GM18907 (cell line): Measurements from ENCODE around the gene CTIF.

ENCODE experiments used
- ATAC-seq: cut with Tn5 transposase; IDR thresholded peaks from one replicate; pipeline ENCODE4 v1.9.1; 2021; ENCODE audit warnings: mild to moderate bottlenecking, moderate library complexity; ENCODE audit not compliant: unreplicated experiment

Gene CTIF

DNA sequence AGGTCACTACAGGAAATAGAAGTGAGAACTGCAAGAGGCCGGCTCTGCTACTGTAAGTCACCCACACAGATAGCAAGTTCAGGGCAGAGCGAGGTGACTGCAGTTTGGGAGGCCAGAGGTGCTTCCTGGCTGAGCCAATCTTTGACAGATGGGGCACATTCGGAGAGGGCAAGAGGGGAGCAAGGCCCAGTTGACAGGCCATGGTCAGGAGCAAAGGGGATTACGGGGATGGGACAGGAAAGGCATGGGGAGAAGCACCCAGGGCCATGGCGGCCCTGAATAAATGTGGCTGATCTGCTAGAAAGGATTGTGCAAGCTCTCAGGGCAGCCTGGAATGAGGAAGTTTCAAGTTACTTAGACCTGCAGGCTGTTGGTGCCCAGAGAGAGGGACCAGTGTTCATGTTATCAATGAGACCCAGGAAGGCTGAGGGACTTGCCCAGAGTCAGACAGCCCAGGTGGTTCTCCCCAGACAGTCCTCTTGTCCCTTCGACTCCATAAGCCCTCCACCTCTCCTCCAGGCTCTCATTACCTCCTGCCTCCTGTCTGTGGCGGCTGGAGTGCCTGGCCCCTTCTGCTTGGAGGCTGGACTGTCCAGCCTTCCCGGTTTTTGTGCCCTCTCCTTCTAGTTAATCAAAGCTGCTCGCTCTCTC lies 123.3 kb downstream of the CTIF start:
- no peak for ATAC-seq

DNA sequence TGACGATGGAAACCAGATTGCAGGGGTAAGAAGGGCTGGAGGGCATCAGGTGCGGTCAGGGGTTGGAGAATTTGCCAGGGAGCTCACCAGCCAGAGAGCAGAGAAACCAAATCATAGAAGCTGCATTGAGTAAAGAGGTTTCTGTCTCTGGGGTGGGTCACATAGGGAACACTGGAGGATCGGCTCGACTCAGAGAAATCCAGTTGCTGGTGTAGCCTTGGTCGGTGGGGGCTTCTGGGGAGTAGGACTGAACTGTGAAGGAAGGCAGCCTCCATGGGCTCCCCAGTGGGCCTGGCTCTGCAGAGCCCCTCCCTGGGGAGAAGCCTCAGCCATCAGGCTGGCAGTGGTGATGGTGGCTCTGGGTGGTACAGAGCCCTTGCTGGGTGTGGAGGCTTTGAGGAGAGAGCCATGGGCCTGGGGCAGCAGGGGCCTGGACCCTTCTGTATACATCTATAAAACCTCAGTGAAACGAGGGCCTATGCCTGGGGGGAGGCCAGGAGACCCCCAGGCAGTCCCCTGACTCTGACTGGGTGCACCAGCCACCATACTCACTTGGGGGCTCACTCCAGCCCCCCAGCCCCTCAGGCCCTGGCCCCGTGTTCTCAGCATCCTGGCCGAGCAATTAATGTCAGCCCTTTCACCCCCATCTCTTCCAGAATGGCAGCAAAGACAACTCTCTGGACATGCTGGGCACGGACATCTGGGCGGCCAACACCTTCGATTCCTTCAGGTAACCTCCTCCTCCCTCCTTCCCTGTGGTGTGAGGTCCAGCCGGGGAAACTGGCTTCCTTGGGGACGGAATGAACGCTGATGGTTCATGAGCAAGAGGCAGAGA lies 124.5 kb downstream of the CTIF start:
- ATAC-seq, result no peak

DNA sequence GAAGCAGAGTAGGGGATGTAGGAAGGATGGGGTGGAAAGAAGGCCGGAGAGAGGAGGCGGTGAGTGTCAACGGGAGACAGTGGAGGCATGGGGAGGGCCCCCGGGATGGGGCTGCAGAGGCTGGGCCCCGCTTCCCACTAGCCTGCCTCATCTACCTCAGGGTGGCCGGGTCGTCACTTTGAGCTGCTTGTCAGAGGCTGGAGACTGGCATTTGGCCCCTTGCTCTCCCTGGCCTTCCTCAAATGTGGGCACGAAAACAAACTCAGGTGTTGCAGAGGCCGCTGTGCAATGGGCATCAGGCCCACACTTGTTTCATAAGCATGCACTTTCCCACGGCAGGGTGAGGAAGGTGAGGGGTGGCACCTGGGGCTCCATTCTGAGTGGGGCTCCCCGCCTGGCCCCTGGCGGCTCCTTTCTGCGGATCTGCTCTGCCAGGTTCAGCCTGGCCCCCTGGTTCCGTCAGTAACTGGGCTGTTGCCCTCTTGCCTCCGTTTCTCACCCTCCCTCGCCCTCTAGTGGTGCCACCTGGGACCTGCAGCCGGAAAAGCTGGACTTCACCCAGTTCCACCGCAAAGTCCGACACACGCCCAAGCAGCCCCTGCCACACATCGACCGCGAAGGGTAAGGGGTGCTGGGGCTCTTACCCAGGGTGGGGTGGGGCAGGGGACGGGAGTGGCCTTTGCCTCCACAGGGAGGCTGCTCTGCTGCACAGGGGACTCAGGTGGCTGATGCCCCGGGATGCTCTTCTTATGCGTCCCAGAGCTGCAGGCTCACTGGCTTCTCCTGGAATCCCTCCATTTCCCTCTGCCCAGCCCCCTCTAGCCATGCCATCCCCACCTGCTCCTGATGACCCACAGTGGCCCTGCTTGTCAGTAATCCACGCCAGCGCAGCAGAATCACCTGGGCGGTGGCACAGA lies 125.4 kb downstream of the CTIF start:
- no peak for ATAC-seq

DNA sequence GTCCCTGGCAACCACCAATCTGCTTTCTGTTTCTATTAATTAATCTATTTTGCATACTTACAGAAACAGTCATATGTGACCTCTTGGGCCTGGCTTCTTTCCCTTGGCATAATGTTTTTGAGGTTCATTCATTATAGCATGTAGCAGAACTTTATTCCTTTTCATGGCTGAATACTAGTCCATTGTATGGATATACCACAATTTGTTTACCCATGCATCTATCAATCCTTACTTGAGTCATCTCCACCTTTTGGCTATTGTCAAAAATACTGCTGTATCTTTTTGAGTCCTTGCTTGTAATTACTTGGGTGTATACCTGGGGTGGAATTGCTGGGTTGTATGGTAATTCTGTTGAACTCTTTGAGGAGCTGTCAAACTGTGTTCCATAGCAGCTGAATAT lies 126.8 kb downstream of the CTIF start:
- ATAC-seq, result no peak

DNA sequence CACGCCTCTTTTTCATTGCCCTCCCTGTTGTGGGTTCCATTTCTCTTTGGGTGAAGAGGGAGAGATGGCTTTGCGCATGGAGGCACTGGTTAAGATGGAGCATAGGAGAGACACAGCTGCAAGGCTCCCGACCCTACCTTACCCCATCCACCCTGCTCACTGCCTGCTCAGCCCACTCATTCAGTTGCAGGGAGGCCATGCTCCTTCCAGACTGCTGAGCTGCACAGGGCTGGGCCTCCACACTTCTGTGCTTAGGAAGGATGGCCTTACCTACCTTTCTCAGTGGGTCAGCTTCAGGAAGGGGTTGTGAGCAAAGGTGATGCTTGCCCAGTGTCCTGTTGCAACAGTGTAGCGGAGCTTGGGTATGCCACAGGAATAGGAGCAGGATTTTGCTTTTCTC lies 127.8 kb downstream of the CTIF start:
- ATAC-seq, result no peak

DNA sequence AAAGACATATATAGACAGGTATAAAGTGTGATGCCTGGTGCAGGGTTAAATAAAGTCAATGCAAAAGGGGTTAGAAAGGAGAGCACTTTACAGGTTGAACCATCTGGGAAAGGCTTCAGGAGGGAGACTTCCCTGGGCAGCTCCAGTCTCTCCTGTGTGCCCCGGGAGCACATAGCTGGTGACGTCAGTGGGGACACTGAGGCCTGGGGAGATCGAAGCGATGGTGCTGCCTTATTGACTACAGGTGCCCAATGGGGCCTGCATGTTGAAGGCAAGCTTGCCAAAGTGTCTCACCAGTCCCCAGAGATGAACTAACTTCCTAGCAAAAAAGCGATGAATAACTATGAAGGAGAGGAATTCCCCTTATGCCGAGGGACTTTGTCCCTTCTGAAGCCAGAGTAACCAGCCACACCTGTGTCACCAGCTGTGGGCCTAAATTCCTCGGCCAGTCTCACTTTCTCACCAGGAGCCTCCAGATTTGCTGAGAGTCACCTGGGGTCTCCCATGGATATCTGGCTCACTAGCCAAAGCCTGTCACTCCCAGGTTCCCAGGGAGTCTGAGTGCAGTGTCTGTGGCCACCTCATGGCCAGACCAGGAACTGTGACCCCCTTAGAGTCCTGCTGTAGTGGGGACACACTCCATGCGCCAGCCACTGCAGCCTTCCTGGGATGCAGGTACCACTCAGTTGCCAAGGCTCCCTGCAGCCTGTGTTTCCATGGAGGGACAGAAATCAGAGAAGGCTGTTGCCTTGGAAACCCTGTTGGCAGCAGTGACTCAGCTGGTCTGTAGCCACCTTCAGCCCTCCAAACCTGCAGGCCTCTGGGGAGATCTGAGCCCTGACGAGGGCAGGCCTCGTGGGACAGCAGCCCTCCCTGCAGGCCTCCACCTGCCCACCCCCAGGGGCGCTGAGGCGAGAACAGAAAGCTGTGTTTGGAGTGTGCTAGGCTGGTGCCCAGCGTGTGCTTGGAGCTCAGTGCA lies 128.7 kb downstream of the CTIF start:
- ATAC-seq, result no peak

DNA sequence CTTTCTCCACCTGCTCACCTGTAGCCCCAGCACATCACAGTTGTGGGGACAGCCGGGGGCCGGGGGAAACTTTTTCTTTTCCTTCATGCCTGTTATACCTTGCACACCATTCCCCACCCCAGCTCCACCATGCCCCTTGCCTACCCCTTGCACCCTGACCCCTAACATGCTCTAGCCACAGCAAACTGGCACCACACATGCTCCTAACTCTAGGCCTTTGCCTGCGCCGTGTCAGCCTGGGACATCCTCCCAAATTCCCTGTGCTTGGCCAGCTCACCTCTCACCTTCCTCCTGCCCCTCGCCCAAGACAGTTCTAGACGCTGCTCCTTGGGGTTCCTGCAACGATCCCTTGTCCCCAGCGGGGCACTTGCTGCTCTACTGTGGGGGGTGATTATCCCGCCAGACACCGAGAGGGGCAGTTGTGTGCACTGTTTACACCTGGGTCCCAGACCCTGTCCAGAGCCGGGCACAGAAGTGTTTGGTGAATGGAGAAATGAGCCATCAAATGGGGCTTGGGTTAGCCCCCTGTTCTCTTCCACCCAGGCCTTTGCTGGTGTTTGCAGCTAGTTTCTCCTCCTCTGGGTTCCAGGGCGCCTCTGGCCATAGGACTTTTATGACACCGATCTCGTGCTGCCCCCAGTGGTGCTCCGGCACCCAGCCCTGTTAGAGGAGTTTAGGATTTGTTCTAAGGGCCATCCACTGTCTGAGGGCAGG lies 129.8 kb downstream of the CTIF start:
- ATAC-seq, result no peak

DNA sequence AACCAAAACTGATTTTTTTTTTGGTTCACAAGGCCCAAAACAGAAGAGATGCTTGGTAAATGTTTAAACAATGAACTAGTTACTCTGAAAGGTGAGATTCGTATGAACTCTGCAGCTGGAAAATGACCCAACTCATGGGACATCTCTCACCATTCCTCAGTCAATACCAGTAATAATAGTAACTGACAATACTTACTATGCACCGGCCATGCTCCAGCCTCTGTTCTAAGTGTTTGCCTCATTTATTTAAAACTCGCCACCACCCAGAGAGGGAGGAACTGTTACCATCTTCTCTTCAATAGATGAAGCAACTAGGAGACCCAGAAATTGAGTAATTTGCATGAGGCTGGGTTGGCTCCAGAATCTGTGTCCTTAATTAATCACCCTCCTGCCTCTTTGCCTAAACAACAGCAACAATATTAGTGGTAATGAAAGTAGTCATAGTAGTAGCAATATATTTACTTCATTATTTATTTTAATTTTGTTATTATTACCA lies 130.4 kb downstream of the CTIF start:
- ATAC-seq, result no peak

DNA sequence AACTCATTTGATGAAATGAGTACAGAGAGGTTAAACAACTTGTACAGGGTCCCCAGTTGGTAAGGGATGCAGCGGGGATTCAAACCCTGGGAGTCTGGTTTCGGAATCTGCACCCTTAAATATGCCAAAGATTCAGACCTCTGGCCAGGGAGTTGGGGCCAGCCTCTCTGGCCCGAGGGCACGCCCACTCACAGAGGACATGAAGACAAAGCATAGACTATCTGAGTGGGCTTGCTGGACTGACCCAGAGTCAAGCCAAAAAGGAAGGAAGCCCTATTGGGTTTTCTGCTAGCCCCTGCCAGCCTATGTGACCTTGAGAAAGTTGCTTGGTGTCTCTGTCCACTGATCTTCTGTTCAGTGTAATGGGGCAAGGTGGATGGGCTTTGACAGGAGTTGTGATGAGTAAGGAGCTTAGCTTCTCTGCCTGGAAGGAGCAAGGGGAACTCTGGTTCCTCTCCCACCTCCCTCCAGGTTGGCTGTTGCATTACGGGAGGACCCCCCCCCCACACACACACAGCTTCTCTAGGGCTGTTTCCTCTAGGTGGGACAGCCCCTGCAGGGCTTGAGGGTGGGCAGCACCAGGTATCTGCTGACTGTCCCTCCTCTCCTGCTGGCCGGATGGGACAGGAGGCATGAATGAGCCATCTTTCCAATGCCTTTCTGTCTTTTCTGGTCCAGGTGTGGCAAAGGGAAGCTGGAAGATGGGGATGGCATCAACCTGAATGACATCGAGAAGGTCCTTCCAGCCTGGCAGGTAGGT lies 131.3 kb downstream of the CTIF start:
- ATAC-seq, result no peak

DNA sequence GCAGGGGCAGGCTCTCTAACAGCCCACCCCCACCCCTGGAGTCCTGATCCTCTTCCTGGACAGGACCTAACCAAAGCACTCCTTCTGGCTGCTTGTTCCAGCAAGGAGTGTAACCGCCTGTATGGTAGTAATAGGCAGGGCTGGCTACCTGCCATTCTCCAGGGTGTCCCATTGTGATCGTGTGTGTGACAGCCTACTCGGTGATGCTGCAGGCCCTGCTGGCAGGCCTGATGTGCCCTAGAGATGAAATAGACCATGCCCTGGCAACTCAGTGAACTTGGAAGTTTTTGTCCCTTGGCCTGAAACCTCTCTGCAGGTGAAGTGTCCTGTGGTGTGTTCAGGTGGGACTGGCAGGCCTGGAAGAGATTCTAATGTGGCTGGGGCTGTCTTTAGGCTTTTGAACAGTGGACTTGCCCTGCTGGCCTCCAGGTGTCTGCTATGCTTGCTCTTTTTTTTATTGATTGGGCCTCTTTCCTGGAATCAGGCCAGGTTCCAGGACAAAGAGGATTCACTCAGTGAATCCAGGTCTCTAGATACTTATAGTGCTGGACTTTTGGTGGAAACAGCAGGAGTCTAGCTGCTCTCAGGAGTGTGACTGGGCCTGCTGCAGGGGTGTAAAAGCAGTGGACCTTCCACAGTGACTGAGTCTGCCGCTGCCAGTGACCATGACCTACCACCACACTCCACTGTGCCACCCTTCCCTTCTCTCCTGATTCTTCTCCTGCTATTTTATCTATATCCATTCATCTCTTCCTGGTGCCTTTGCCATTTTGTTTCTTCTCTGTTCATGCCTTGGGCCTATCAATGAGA lies 132.1 kb downstream of the CTIF start:
- ATAC-seq, result no peak

DNA sequence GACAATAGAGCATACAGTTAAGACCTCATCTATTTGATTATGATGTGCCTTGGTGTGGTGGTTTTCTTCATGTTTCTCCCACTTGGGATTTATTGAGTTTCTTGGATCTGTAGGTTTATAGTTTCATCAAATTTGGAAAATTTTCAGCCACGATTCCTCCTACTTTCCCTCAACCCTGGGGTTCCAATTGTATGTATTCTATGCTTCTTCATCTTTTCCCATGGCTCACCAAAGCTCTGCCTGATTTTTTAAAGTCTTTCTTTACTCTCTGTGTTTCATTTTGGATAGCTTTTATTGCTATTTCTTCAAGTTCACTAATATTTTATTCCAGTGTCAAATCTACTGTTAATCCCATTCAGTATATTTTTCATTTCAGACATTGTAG lies 132.7 kb downstream of the CTIF start:
- no peak for ATAC-seq

DNA sequence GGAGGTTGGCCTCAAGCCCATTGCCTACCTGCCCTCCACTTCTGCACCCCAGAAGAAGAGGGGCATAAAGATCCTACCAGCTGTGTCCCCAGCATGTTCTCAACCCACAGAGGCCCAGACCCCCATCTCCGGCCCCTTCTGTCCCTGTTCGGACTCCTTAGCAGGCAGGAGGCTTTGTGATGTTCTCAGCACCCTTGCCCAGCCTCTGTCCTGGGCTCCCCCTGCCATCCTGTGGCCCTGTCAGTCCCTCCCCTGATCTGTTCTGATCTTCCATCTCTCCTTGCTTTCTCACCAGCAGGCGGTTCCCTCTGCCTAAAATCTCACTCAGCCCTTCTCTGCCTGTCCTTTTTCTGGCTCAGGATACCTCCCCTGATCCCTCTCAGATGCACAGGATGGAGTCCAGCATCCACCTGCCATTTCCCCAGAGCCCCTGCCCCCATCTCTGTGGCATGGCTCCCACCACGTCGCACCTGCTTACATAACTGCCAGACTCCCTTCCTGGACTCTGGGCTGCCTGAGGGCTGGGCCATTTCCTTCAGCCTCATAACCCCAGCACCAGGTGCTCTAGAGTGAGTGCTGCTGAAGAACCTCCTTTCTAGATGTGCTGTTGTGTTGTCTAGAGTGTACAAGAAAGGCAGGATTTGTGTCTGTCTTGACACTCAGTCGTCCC lies 134.0 kb downstream of the CTIF start:
- ATAC-seq, result no peak

DNA sequence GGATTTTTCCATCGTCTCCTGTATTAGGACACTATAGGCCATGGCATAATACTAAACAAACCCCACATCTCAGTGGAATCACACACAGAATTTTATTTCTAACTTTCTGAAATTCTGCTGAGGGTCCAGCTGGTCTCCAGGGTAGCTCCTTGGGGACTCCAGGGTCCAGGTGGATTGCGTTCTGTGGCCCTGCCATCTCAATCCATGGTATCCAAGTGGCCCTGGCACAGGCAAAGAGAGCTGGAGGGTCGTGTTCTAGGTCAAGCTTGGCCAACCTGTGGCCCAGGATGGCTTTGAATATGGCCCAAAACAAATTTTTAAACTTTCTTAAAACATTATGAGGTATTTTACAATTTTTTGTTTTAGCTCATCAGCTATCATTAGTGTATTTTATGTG lies 134.6 kb downstream of the CTIF start:
- ATAC-seq, result no peak

DNA sequence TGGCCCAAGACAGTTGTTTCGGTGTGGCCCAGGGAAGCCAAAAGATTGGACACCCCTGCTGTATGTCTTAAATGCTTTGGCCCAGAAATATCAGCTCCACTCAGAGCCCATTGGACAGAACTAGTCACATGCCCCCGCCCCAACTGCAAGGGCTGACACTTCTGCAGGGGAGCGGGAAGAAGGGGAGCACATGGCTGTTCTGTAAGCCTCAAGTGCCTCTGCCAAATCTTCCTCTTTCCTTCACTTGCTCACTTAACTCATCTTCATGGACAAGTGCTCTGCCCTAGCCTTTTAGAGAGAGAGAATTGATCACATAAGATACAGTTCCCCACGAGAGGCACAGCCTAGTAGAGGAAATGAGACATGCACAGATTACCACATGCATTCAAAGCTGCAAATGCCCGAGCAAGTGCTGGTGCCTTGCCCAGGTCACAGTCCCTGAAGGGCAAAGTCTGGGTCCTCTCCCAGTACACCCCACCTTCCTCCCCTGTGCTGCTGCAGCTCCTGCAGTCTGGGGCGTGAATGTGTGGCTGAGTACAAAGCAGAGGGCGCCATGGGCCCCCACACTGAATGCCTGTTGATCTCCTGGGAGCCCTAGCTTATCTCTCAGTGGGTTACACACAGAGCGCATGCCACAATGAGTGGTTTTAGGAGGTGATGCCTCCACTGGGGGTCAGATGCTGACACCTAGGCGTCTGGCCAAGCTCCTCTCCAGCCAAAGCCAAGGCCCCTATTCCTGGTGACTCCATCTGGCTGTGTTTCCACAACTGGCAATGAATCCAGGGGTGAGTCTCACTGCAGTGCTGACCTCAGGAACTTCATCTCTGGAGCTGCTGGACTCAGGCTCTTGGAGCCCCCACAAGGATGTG lies 135.3 kb downstream of the CTIF start:
- no peak for ATAC-seq

DNA sequence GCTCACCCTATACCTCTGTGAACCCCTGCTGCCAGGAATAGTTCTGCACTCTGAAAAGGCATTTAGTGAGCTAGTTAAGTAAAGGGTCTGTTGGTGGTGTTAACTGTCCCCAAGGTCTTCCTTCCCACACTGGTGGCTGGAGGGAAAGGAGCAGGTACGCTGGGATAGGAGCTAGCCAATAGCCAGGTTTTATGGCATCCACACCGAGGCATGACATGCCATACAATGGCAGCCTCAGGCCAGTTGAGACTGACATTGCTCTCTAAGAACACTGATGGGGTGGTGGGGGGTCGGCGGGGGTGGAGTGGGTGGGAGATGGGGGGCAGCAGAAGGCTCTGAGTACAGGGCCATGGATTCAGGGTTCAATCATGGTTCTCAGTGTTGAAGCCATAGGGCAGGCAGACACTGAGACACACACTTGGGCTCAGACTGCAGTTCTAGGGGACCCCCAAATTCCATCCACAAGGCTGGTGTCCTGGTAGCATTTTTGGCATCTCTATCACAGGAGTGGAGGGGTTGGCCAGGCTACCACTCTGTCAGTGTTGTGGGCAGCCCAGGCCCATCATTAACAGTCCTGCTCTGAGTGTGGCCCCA lies 136.0 kb downstream of the CTIF start:
- ATAC-seq, result peak; percentile 8

DNA sequence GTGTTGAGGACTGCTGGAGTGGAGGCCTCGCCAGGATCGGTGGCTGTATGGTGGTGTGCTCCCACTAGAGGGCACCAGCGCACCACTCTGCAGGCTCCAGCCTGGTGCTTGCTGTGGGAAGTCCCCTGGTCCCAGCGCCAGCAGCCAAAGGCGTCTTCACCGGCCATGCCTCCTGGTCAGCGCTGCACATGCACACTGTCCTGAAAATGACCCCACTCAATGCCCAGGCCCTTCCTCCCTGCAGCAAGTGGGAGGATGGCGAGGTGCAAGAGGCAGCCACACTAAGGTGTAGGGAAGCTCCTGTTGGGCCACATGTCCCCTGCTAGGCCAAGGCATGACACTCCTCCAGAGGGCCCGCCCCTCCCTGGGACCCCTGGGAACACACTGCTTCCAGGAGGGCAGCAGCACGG lies 136.5 kb downstream of the CTIF start:
- ATAC-seq, result peak; percentile 85
